K562 (cell line): ENCODE measurements around the gene ENTREP3. TPM values are rescaled to one million over a fixed set of nuclear protein-coding genes. Genes with fewer than 3 reads are reported as not detected.

Experiments
- CBFA2T2 ChIP-seq: fragments of 450-650 bp; conservative IDR thresholded peaks from 2 replicates; pipeline ENCODE4 v1.6.1; 2017; ENCODE audit warnings: mild to moderate bottlenecking
- CBFA2T3 ChIP-seq: fragments of 450-650 bp; IDR thresholded peaks from 2 replicates; pipeline ENCODE4 v1.6.1; 2017
- ESRRB ChIP-seq: fragments of 250-450 bp; sonication (Bioruptor Pico); IDR thresholded peaks from 2 replicates; pipeline ENCODE4 v1.5.0; 2020; ENCODE audit warnings: mild to moderate bottlenecking, moderate library complexity, borderline replicate concordance
- HMG20A ChIP-seq: fragments of 450-650 bp; formaldehyde crosslinking; conservative IDR thresholded peaks from 2 replicates; pipeline ENCODE4 v1.4.0; 2020; ENCODE audit warnings: mild to moderate bottlenecking, mixed read lengths
- LARP7 ChIP-seq: fragments of 450-650 bp; IDR thresholded peaks from 2 replicates; pipeline ENCODE4 v1.6.1; 2016
- NFE2L1 ChIP-seq: fragments of 450-650 bp; IDR thresholded peaks from 2 replicates; pipeline ENCODE4 v1.6.1; 2016; ENCODE audit warnings: missing genetic modification characterization, low read depth, mild to moderate bottlenecking, missing compliant biosample characterization, moderate library complexity, borderline replicate concordance
- NR2C2 ChIP-seq, 2 experiments: fragments of 200-800 bp in 1 of 2; sonication (Bioruptor generic) in 1 of 2; sonication (generic) in 1 of 2; formaldehyde crosslinking in 1 of 2; IDR thresholded peaks; 2 replicates each; pipeline versions ENCODE4 v1.6.1 to v1.8.0; 2016 to 2022; ENCODE audit warnings: mild to moderate bottlenecking in 1 of 2, missing compliant biosample characterization in 1 of 2, missing genetic modification characterization in 1 of 2, missing genetic modification reagents in 1 of 2
- PYGO2 ChIP-seq: fragments of 450-650 bp; IDR thresholded peaks from 2 replicates; pipeline ENCODE4 v1.6.1; 2016; ENCODE audit warnings: mild to moderate bottlenecking, missing genetic modification characterization, moderate library complexity, missing compliant biosample characterization
- RFX1 ChIP-seq: fragments of 450-650 bp; IDR thresholded peaks from 2 replicates; pipeline ENCODE4 v1.6.1; 2016; ENCODE audit warnings: mild to moderate bottlenecking, moderate library complexity
- SMAD4 ChIP-seq: fragments of 250-450 bp; sonication (Bioruptor Pico); conservative IDR thresholded peaks from 2 replicates; pipeline ENCODE4 v1.8.0; 2021; ENCODE audit warnings: inconsistent platforms, mild to moderate bottlenecking, moderate library complexity
- TAF15 ChIP-seq: fragments of 200-400 bp; formaldehyde crosslinking; IDR thresholded peaks from 2 replicates; pipeline ENCODE4 v1.6.1; 2017; ENCODE audit warnings: mild to moderate bottlenecking, low read depth, low read length, moderate library complexity
- XRCC3 ChIP-seq: fragments of 450-650 bp; IDR thresholded peaks from 2 replicates; pipeline ENCODE4 v1.6.1; 2017; ENCODE audit warnings: mild to moderate bottlenecking, moderate library complexity
- polyA plus RNA-seq, 8 experiments: library from polyadenylated mRNA; depleted of rRNA in 4 of 8; stranded (reverse) in 5 of 8; unstranded in 3 of 8; fragments of >200 nt; fragmentation: Nextera tagmentation in 2 of 8; fragmentation: Illumina TruSeq in 1 of 8; extraction: Ambion mirVana in 2 of 8; extraction: Trizol in 1 of 8; gene quantifications; 2 replicates each; pipeline versions ENCODE4 v1.2.1 to v1.2.3, GENCODE V29; 2011 to 2014; ENCODE audit warnings: inconsistent platforms in 1 of 8, missing spikeins in 1 of 8
- total RNA-seq, 7 experiments: library from RNA; depleted of rRNA in 6 of 7; stranded (reverse); fragments of >200 nt in 6 of 7; fragmentation: Illumina TruSeq in 2 of 7; extraction: Trizol in 2 of 7; gene quantifications; 2 replicates each; pipeline versions ENCODE4 v1.2.1 to v1.2.3, GENCODE V29; 2011 to 2021; ENCODE audit warnings: low replicate concordance in 1 of 7
- TF ChIP-seq, protein P1 (sequence below): fragments of 450-650 bp; IDR thresholded peaks from 2 replicates; pipeline ENCODE4 v1.6.1; 2017; ENCODE audit warnings: antibody characterized with exemption, mild to moderate bottlenecking
- TF ChIP-seq, protein P2 (sequence below): IDR thresholded peaks from 2 replicates; pipeline ENCODE4 v1.6.1; 2011; ENCODE audit not compliant: insufficient read length; ENCODE audit errors: extremely low read depth
- TF ChIP-seq, protein P3 (sequence below): fragments of 450-650 bp; IDR thresholded peaks from 2 replicates; pipeline ENCODE4 v1.6.1; 2016; ENCODE audit warnings: low read depth

The ENTREP3 gene
- total and polyA plus RNA-seq, 9 of the 15 experiments (the other 6 are each of a cell fraction or from before 2014, with no cell fraction given): 1.9 to 41.8 (median 5.9) TPM

DNA sequence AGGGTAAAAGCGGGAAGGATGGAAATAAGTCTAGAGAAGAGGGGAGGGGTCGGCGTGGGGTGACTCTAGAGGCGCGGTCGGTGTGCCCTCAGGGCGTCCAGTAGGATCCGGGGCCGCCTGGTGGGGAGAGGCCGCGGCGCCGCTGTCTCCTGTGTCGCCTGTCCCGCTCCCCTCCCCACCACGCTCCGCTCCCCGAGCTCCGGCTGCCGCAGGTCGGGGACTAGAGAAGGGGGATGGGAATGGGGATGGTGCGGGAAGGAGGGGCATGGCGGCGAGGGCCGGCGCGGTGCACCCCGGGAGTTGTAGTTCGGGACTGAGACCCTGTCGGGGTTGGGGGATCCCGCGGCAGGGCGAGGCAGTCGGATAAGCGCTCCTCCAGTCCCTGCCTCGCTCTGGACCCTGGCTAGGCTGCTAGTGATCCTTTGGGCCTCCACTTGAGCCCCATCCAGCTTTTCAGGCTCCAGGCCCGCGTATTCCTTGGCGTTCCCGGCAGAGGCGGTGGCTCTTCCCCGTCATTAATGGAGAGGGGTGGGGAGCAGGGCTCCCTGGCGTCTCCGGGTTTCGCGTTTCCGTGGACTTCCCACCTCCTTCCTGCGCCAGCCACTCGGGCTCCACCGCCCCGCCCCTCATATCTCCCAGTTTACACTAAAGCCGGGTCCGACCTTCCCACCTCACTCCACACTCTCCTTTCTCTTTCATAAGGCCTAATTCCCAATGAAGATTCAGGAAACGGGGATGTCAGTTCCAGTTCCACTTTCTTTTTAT is at the start of gene ENTREP3 (continued):
- TF ChIP-seq NFE2L1 (tag) (no peak), HMG20A (CRISPR knock-in tag) (no peak), RFX1 (no peak), SMAD4 (peak; percentile 47; the same call in 1 of the 2 replicates), CBFA2T3 (no peak), NR2C2 (CRISPR knock-in tag; IDR thresholded peaks at IDR 0.05) (0 out of 2 replicates have a peak, but pooled peaks have one; percentile 14), NR2C2 (tag; IDR thresholded peaks at IDR 0.05) (peak; percentile 44; the same call in 1 of the 2 replicates), PYGO2 (tag) (no peak), CBFA2T2 (no peak), LARP7 (no peak), TAF15 (no peak), XRCC3 (no peak), ESRRB (CRISPR knock-in tag) (no peak)
- TF ChIP-seq, protein P1, sequence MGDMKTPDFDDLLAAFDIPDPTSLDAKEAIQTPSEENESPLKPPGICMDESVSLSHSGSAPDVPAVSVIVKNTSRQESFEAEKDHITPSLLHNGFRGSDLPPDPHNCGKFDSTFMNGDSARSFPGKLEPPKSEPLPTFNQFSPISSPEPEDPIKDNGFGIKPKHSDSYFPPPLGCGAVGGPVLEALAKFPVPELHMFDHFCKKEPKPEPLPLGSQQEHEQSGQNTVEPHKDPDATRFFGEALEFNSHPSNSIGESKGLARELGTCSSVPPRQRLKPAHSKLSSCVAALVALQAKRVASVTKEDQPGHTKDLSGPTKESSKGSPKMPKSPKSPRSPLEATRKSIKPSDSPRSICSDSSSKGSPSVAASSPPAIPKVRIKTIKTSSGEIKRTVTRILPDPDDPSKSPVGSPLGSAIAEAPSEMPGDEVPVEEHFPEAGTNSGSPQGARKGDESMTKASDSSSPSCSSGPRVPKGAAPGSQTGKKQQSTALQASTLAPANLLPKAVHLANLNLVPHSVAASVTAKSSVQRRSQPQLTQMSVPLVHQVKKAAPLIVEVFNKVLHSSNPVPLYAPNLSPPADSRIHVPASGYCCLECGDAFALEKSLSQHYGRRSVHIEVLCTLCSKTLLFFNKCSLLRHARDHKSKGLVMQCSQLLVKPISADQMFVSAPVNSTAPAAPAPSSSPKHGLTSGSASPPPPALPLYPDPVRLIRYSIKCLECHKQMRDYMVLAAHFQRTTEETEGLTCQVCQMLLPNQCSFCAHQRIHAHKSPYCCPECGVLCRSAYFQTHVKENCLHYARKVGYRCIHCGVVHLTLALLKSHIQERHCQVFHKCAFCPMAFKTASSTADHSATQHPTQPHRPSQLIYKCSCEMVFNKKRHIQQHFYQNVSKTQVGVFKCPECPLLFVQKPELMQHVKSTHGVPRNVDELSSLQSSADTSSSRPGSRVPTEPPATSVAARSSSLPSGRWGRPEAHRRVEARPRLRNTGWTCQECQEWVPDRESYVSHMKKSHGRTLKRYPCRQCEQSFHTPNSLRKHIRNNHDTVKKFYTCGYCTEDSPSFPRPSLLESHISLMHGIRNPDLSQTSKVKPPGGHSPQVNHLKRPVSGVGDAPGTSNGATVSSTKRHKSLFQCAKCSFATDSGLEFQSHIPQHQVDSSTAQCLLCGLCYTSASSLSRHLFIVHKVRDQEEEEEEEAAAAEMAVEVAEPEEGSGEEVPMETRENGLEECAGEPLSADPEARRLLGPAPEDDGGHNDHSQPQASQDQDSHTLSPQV: no peak
- TF ChIP-seq, protein P2, sequence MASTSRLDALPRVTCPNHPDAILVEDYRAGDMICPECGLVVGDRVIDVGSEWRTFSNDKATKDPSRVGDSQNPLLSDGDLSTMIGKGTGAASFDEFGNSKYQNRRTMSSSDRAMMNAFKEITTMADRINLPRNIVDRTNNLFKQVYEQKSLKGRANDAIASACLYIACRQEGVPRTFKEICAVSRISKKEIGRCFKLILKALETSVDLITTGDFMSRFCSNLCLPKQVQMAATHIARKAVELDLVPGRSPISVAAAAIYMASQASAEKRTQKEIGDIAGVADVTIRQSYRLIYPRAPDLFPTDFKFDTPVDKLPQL: no peak
- TF ChIP-seq, protein P3, sequence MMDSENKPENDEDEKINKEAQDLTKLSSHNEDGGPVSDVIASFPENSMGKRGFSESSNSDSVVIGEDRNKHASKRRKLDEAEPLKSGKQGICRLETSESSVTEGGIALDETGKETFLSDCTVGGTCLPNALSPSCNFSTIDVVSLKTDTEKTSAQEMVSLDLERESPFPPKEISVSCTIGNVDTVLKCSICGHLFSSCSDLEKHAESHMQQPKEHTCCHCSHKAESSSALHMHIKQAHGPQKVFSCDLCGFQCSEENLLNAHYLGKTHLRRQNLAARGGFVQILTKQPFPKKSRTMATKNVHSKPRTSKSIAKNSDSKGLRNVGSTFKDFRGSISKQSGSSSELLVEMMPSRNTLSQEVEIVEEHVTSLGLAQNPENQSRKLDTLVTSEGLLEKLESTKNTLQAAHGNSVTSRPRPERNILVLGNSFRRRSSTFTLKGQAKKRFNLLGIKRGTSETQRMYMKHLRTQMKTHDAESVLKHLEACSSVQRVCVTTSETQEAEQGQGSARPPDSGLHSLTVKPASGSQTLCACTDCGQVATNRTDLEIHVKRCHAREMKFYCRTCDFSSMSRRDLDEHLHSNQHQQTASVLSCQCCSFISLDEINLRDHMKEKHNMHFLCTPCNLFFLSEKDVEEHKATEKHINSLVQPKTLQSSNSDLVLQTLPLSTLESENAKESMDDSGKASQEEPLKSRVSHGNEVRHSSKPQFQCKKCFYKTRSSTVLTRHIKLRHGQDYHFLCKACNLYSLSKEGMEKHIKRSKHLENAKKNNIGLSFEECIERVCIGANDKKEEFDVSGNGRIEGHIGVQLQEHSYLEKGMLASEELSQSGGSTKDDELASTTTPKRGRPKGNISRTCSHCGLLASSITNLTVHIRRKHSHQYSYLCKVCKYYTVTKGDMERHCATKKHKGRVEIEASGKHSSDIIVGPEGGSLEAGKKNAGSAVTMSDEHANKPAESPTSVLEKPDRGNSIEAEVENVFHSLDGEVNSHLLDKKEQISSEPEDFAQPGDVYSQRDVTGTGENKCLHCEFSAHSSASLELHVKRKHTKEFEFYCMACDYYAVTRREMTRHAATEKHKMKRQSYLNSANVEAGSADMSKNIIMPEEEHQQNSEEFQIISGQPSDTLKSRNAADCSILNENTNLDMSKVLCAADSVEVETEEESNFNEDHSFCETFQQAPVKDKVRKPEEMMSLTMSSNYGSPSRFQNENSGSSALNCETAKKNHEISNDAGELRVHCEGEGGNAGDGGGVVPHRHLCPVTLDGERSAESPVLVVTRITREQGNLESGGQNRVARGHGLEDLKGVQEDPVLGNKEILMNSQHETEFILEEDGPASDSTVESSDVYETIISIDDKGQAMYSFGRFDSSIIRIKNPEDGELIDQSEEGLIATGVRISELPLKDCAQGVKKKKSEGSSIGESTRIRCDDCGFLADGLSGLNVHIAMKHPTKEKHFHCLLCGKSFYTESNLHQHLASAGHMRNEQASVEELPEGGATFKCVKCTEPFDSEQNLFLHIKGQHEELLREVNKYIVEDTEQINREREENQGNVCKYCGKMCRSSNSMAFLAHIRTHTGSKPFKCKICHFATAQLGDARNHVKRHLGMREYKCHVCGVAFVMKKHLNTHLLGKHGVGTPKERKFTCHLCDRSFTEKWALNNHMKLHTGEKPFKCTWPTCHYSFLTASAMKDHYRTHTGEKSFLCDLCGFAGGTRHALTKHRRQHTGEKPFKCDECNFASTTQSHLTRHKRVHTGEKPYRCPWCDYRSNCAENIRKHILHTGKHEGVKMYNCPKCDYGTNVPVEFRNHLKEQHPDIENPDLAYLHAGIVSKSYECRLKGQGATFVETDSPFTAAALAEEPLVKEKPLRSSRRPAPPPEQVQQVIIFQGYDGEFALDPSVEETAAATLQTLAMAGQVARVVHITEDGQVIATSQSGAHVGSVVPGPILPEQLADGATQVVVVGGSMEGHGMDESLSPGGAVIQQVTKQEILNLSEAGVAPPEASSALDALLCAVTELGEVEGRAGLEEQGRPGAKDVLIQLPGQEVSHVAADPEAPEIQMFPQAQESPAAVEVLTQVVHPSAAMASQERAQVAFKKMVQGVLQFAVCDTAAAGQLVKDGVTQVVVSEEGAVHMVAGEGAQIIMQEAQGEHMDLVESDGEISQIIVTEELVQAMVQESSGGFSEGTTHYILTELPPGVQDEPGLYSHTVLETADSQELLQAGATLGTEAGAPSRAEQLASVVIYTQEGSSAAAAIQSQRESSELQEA: no peak
